Loucy (cell line): ENCODE measurements around the gene CFAP251.
"Not testable (repeated sequence)": the region's sequence is repeated elsewhere in the genome, so short reads cannot be mapped to it uniquely, and the experiment has no call there.

Experiments used
- H2AFZ ChIP-seq: fragments of 200-600 bp; sonication (generic); 2 replicates; pipeline ENCODE4 v1.6.0; 2016; ENCODE audit warnings: antibody characterized with exemption, mild to moderate bottlenecking, low read length, moderate library complexity
- H3F3A ChIP-seq: fragments of 200-600 bp; 2 replicates; pipeline ENCODE4 v1.6.0; 2016; ENCODE audit warnings: antibody characterized with exemption, low read depth, mild to moderate bottlenecking
- H3K27me3 ChIP-seq: fragments of 200-600 bp; sonication (generic); 2 replicates; pipeline ENCODE4 v1.6.1; 2014; ENCODE audit warnings: low read length, mild to moderate bottlenecking; ENCODE audit not compliant: insufficient read depth, poor library complexity, severe bottlenecking
- H3K36me3 ChIP-seq: fragments of 200-600 bp; sonication (generic); 2 replicates; pipeline ENCODE4 v1.6.1; 2016; ENCODE audit warnings: low read length; ENCODE audit not compliant: insufficient read depth
- H3K4me1 ChIP-seq: fragments of 200-600 bp; sonication (generic); 2 replicates; pipeline ENCODE4 v1.5.1; 2014; ENCODE audit warnings: low read length, mild to moderate bottlenecking; ENCODE audit not compliant: insufficient read depth, poor library complexity, severe bottlenecking
- H3K4me2 ChIP-seq: fragments of 200-600 bp; sonication (generic); 2 replicates; pipeline ENCODE4 v1.6.0; 2014; ENCODE audit warnings: antibody characterized with exemption, low read length, low read depth, mild to moderate bottlenecking; ENCODE audit not compliant: poor library complexity, severe bottlenecking
- H3K4me3 ChIP-seq: fragments of 200-600 bp; sonication (generic); 2 replicates; pipeline ENCODE4 v1.5.1; 2014; ENCODE audit warnings: low read length, mild to moderate bottlenecking, mixed read lengths; ENCODE audit not compliant: poor library complexity, severe bottlenecking
- H3K79me2 ChIP-seq: fragments of 200-600 bp; sonication (generic); 2 replicates; pipeline ENCODE4 v1.6.1; 2014; ENCODE audit warnings: low read length; ENCODE audit not compliant: insufficient read depth
- H3K9ac ChIP-seq: fragments of 200-600 bp; sonication (generic); 2 replicates; pipeline ENCODE4 v1.6.0; 2014; ENCODE audit warnings: mild to moderate bottlenecking, low read depth, low read length, moderate library complexity; ENCODE audit not compliant: poor library complexity, severe bottlenecking
- H3K9me2 ChIP-seq: fragments of 200-600 bp; sonication (generic); replicated peaks from 2 replicates; pipeline ENCODE4 v1.6.1; 2016; ENCODE audit warnings: low read depth, low read length, mixed read lengths
- H3K9me3 ChIP-seq: fragments of 200-600 bp; sonication (generic); 2 replicates; pipeline ENCODE4 v1.6.1; 2014; ENCODE audit warnings: mild to moderate bottlenecking, antibody characterized with exemption, low read length, low read depth; ENCODE audit not compliant: insufficient read depth
- H4K20me1 ChIP-seq: fragments of 200-600 bp; sonication (generic); 2 replicates; pipeline ENCODE4 v1.6.0; 2014; ENCODE audit warnings: antibody characterized with exemption, low read length, mild to moderate bottlenecking; ENCODE audit not compliant: insufficient read depth, poor library complexity, severe bottlenecking
- CTCF ChIP-seq: fragments of 200-600 bp; sonication (generic); conservative IDR thresholded peaks from 2 replicates; pipeline ENCODE4 v1.5.1; 2014; ENCODE audit warnings: mild to moderate bottlenecking, antibody characterized with exemption, low read length
- EZH2phosphoT487 ChIP-seq: fragments of 200-600 bp; IDR thresholded peaks from 2 replicates; pipeline ENCODE4 v1.6.1; 2018; ENCODE audit warnings: antibody characterized with exemption, mild to moderate bottlenecking, moderate library complexity, borderline replicate concordance

The CFAP251 gene

GRCh38 chr12:121888478-121889273 is 29.7 kb upstream of the CFAP251 start, which contains the start of gene PSMD9:
Gene PSMD9 (plus strand): TSS chr12:121888790. CDS start chr12:121888857, 67 bp downstream.
- Histone ChIP-seq H3K9me3 (no peaks in the 10 kb centered on the region), H3K36me3 (no peaks in the 10 kb centered on the region), H3F3A (peaks cover 6% of the 10 kb centered on the region; the same call in 1 of the 2 replicates), H3K9ac (peak within 1 kb of the TSS; percentile 90), H3K4me3 (peak within 1 kb of the TSS; percentile 92), H3K4me2 (peak within 1 kb of the TSS; percentile 99), H3K4me1 (peaks cover 25% of the 10 kb centered on the region), H4K20me1 (peaks cover 8% of the 10 kb centered on the region), H2AFZ (peak within 1 kb of the TSS; percentile 94), H3K9me2 (no peaks in the 10 kb centered on the region), H3K27me3 (peaks cover 43% of the 10 kb centered on the region), H3K79me2 (peaks cover 42% of the 10 kb centered on the region)
- TF ChIP-seq EZH2phosphoT487, result no peak
- peak; percentile 70 for TF ChIP-seq CTCF

GRCh38 chr12:121889274-121889624 is 29.1 kb upstream of the CFAP251 start:
- H3F3A ChIP-seq, result peaks cover 6% of the 10 kb centered on the region; the same call in 1 of the 2 replicates
- H3K9me3 ChIP-seq, result no peaks in the 10 kb centered on the region
- H3K27me3 ChIP-seq, result peaks cover 37% of the 10 kb centered on the region
- peaks cover 30% of the 10 kb centered on the region for H3K4me1 ChIP-seq
- peak overlapping the region; percentile 94; the same call in 1 of the 2 replicates for H2AFZ ChIP-seq
- H4K20me1 ChIP-seq, result peaks cover 13% of the 10 kb centered on the region
- H3K4me3 ChIP-seq, result peak overlapping the region; percentile 92
- H3K36me3 ChIP-seq, result no peaks in the 10 kb centered on the region
- no peak for TF ChIP-seq EZH2phosphoT487
- TF ChIP-seq CTCF, result no peak
- peak overlapping the region; percentile 99 for H3K4me2 ChIP-seq
- H3K79me2 ChIP-seq, result peaks cover 46% of the 10 kb centered on the region
- H3K9me2 ChIP-seq, result no peaks in the 10 kb centered on the region
- H3K9ac ChIP-seq, result peak overlapping the region; percentile 90

GRCh38 chr12:121889661-121890060 is 28.7 kb upstream of the CFAP251 start:
- Histone ChIP-seq H3K9ac (peak overlapping the region; percentile 90), H3K79me2 (peaks cover 50% of the 10 kb centered on the region), H3K27me3 (peaks cover 35% of the 10 kb centered on the region), H3K4me3 (peak overlapping the region; percentile 92), H4K20me1 (peaks cover 15% of the 10 kb centered on the region), H3K4me2 (peak overlapping the region; percentile 99), H3K4me1 (peaks cover 31% of the 10 kb centered on the region)
- H2AFZ ChIP-seq, H3K9me3 ChIP-seq, H3K9me2 ChIP-seq, H3K36me3 ChIP-seq, H3F3A ChIP-seq: not testable (repeated sequence)
